Right renal cortex interstitium (tissue), 3 donors: Measurements from ENCODE around the gene MR1. TPM values are rescaled to one million over a fixed set of nuclear protein-coding genes. Genes with fewer than 3 reads are reported as not detected.

Experiments
- DNase-seq, 3 donors: peaks; one replicate each; pipeline ENCODE4 v3.0.0-alpha.2; 2013; ENCODE audit warnings: low read depth in 3 of 3, low spot score in 2 of 3
- polyA plus RNA-seq, 3 donors: library from polyadenylated mRNA; unstranded; fragments of 120-200 nt; gene quantifications; one replicate each; pipeline ENCODE4 v1.2.1, GENCODE V29; 2013; ENCODE audit not compliant: insufficient read length in 3 of 3

Gene MR1
- polyA plus RNA-seq, 3 donors = 3.4 to 5.5 (median 5.2) TPM

DNA sequence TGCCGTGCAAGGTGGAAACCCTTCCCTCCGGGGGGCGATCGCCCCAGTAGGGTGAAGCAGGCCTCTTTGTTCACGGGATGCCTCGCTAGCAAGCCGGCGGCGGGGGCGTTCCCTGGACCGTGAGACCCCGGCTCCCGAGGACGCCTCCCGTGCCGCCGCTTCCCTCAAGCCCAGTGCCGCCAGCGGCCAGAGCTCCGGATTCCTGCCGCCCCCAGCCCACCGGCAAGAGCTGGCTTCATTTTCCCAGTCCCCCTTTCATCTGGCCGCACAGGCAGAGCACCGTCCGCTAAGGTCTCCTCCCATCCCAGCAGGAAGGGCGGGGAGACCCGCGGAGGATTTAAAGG lies 71.0 kb downstream of the MR1 start:
- no peak for DNase-seq

DNA sequence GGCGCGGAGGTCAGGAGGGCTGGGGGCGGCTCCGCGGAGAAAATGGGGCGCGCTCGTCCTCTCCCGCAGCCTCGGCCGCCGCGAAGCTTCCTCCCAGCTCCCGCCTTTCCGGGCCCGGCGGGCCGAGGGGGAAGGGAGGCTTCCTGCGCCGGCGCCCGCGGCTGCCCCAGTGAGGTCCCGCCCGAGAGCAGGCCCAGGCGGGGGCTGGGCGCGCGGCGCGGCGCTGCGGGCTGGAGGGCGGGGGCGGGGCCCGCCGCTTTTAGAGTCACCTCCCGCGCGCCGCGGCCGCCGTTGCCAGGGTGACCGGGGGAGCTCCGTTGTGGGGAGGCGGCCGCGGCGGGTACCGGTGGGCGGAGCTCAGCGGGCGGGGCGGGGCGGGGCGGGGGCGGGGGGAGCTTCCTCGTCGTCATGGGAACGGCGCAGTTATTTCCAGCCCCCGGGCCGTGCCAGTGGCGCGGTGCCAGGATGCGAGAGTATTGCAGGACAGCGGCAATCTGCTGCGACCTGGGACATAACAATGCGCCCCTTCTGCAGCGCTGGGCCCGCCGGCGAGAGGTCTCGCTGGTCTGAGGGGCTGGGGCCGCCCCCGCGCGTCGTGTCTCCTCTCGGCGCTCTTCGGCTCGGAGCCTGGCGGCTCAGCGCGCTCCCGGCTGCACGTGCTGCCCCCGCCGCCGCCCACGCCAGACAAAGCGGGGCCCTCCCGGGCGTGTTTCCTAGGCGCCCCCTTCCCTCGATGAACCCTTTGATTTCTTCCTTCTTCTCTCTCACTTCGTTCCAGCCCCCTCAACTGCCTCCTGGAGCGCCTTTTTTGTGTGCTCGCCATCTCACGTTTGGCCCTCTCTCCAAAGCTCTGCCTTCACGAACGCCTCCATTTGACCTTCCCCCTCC lies 71.6 kb downstream of the MR1 start:
- DNase-seq = peak in 1 of 3 donors; percentile 83

DNA sequence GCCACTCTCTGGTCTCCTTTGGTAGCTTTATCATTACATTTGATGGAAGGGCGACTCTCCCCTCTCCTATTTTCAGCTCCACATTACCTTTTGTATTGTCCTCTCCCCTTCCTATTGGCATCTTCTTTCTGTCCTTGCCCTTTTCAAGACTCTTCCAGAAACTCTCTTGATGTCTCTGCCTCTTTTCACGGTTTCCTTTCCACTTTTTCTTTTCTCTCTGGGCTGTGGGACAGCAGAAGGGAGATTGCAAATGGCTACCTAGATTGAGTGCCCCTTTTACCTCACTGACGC lies 72.2 kb downstream of the MR1 start:
- DNase-seq = no peak

DNA sequence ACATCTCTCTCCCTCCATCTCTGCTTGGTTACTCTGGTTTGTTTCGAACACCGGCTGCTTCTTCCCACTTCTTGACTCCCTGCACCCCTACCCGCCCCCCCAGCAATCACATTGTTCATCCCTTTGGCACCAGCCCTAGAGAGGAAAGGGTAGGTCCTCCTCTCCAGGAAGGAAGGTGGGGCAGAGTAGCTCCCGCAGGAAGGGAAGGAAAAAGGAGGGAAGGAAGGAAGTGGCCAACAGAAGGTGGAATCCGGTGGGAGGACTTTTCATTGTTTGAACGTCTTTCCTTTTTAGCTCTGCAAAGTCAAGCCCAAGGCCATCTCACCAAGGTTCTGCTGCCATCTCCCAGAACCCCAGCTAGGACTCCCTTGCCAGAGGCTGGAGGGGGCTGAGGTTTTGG lies 72.7 kb downstream of the MR1 start:
- no peak for DNase-seq

DNA sequence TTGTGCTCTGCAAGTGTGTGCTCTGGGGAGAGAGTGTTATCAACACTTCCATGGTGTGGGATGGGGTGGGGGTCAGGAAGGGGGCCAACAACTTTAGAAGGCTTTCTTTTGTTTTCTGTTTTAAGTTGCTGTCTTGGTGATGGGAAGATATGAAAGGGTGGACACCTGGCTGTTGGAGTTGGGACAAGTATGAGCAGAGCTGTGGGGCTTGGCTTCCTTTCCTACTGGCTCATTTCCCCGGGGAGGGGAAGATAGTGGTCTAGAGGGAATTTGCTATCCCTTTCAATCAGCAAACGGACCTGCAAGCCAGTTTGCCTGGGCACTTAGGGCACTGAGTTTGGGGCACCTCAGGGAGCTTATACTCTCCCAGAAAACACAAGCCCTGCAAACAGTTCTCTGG lies 73.9 kb downstream of the MR1 start:
- no peak for DNase-seq

DNA sequence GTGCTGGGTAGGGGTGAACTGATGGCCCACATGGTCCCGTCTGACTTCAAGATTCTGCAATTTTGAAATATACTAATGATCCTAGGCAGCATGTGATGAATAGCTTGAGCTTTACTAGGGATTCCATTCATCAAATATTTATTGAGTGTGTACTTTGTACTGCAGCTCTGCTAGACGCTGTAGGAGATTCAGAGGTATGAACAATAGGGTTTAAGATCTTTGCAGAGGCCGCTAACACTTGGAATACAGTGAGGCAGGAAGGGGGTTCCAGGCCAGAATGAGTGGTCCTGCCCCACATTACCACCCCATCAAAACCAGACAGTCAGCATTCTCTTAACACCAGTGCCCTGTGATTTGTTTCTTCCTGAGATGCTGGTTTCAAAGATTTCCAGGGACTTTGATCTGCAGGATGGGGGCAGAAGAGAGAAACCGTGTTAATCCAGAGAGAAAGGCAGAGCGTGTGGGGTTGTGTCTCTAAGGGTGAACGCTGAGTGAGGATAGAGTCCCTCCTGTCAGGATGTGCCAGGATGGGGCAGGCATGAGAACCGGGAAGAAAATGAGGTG lies 74.6 kb downstream of the MR1 start:
- DNase-seq = no peak

DNA sequence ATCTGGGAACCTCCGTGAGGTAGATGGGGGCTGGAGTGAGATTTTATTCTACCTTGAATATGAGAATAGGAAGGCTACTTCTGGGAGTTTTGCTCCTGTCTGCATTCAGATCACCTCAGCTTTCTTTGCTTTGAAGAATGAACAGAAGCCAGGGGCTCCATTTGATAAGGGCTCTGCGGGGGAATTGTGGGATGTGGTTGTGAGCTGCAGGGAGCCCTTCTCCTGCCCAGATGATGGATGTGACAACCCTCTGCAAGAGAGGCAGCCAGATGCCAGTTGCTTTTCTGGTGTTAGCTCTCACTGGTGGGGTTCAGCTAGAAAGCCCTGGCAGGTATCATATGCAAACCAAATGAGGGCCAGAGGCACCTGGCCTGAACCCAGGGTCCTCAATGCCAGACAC lies 76.2 kb downstream of the MR1 start:
- no peak for DNase-seq

Other genes starting within 250 kb of the MR1 start
- gene KIAA1614, start 121.1 kb upstream of the MR1 start, polyA plus RNA-seq = 1 to 10 TPM; 6.3 to 8.1 (median 7.6) TPM
- gene STX6, start 11.1 kb upstream of the MR1 start, polyA plus RNA-seq = 10 to 100 TPM; 29.3 to 30.0 (median 29.9) TPM
- 1 to 10 TPM; 6.1 TPM for gene IER5, start 54.7 kb downstream of the MR1 start, polyA plus RNA-seq